ENCODE data around the gene KCNC3.

GRCh38 chr19:50275577-50276368 is 53.4 kb downstream of the KCNC3 start:
- no peak for TF ChIP-seq CTCF (conservative IDR thresholded peaks at IDR 0.05)
- no peak for TF ChIP-seq ZFX (IDR thresholded peaks at IDR 0.05)
